K562 (cell line): ENCODE measurements around the gene GMEB1. TPM values are rescaled to one million over a fixed set of nuclear protein-coding genes. Genes with fewer than 3 reads are reported as not detected.

Source experiments
- ARID2 ChIP-seq: fragments of 450-650 bp; IDR thresholded peaks from 2 replicates; pipeline ENCODE4 v1.6.1; 2017; ENCODE audit warnings: antibody characterized with exemption, mild to moderate bottlenecking
- CBFA2T2 ChIP-seq: fragments of 450-650 bp; conservative IDR thresholded peaks from 2 replicates; pipeline ENCODE4 v1.6.1; 2017; ENCODE audit warnings: mild to moderate bottlenecking
- KLF13 ChIP-seq: fragments of 450-650 bp; IDR thresholded peaks from 2 replicates; pipeline ENCODE4 v1.6.1; 2016; ENCODE audit warnings: missing genetic modification characterization, low read depth, mild to moderate bottlenecking, missing compliant biosample characterization, moderate library complexity, borderline replicate concordance
- MAZ ChIP-seq, 2 experiments: fragments of 450-650 bp in 1 of 2; sonication (generic) in 1 of 2; formaldehyde crosslinking; IDR thresholded peaks in 1 of 2; conservative IDR thresholded peaks in 1 of 2; 2 replicates each; pipeline versions ENCODE4 v1.4.0 to v1.5.0; 2020; ENCODE audit warnings: mild to moderate bottlenecking in 1 of 2, missing genetic modification reagents in 1 of 2
- MYBL2 ChIP-seq, 2 experiments: fragments of 450-650 bp in 1 of 2; sonication (generic) in 1 of 2; formaldehyde crosslinking in 1 of 2; IDR thresholded peaks; 2 replicates each; pipeline versions ENCODE4 v1.6.1 to v1.8.1; 2017 to 2022; ENCODE audit warnings: borderline replicate concordance in 1 of 2, inconsistent platforms in 1 of 2, low read depth in 1 of 2, mild to moderate bottlenecking in 1 of 2, missing genetic modification reagents in 1 of 2, moderate library complexity in 1 of 2
- NCOR1 ChIP-seq: fragments of 450-650 bp; IDR thresholded peaks from 2 replicates; pipeline ENCODE4 v1.6.1; 2016; ENCODE audit warnings: mild to moderate bottlenecking, moderate library complexity
- STAG1 ChIP-seq: sonication (generic); formaldehyde crosslinking; IDR thresholded peaks from 2 replicates; pipeline ENCODE4 v1.5.0; 2020; ENCODE audit warnings: missing genetic modification reagents, borderline replicate concordance
- ZNF347 ChIP-seq: fragments of 450-650 bp; formaldehyde crosslinking; IDR thresholded peaks from 2 replicates; pipeline ENCODE4 v1.4.0; 2020; ENCODE audit warnings: low read depth, mild to moderate bottlenecking, moderate library complexity
- ZNF561 ChIP-seq: fragments of 450-650 bp; formaldehyde crosslinking; conservative IDR thresholded peaks from 2 replicates; pipeline ENCODE4 v1.4.0; 2020; ENCODE audit warnings: mild to moderate bottlenecking, moderate library complexity
- ZSCAN29 ChIP-seq: fragments of 450-650 bp; IDR thresholded peaks from 2 replicates; pipeline ENCODE4 v1.6.1; 2017
- polyA plus RNA-seq, 8 experiments: library from polyadenylated mRNA; depleted of rRNA in 4 of 8; stranded (reverse) in 5 of 8; unstranded in 3 of 8; fragments of >200 nt; fragmentation: Nextera tagmentation in 2 of 8; fragmentation: Illumina TruSeq in 1 of 8; extraction: Ambion mirVana in 2 of 8; extraction: Trizol in 1 of 8; gene quantifications; 2 replicates each; pipeline versions ENCODE4 v1.2.1 to v1.2.3, GENCODE V29; 2011 to 2014; ENCODE audit warnings: inconsistent platforms in 1 of 8, missing spikeins in 1 of 8
- total RNA-seq, 7 experiments: library from RNA; depleted of rRNA in 6 of 7; stranded (reverse); fragments of >200 nt in 6 of 7; fragmentation: Illumina TruSeq in 2 of 7; extraction: Trizol in 2 of 7; gene quantifications; 2 replicates each; pipeline versions ENCODE4 v1.2.1 to v1.2.3, GENCODE V29; 2011 to 2021; ENCODE audit warnings: low replicate concordance in 1 of 7
- TF ChIP-seq, protein P1 (sequence below): IDR thresholded peaks from 2 replicates; pipeline ENCODE4 v1.6.1; 2016; ENCODE audit warnings: missing genetic modification characterization, missing compliant biosample characterization
- TF ChIP-seq, protein P2 (sequence below): sonication (generic); formaldehyde crosslinking; IDR thresholded peaks from 2 replicates; pipeline ENCODE4 v1.9.0; 2022; ENCODE audit warnings: mild to moderate bottlenecking, missing genetic modification reagents
- TF ChIP-seq, protein P3 (sequence below): fragments of 450-650 bp; IDR thresholded peaks from 2 replicates; pipeline ENCODE4 v1.6.1; 2016; ENCODE audit warnings: borderline replicate concordance

Gene GMEB1
- total and polyA plus RNA-seq, 9 of the 15 experiments (the other 6 are each of a cell fraction or from before 2014, with no cell fraction given): 6.6 to 17.5 (median 8.5) TPM

DNA sequence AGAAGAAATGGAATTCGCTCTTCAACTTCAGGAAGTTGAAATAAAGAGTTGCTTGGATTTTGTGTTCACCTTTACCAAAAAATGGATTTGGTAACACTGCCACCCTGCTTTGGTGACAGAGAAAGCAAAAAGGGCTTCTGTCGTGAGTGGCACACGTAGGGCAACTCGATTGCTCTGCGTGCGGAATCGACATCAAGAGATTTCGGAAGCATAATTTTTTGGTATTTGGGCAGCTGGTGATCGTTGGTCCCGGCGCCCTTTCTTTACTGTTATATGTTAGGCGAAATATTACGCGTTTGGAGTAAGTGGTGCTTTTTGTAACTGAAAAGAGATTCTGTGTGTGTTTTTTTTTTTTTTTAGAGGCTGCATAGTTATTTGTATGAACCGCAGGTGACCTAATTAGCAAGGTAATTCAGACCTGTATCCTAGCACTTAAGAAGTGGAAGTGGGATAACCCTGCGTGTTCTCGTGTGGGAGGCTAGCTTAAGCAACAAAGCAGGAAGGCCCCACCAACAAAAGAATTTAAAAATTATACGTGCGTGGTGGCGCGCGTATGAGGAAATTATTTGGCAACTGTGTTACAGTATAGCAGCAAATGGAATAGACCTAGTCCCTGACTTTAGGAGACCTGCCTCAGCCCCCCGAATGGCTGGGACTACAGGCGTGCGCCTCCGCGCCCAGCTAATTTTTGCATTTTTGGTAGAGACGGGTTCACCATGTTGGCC, 19.9 kb upstream of the GMEB1 start, which contains the start of gene RNU11 (continued):
- peak; percentile 92 for TF ChIP-seq ARID2
- peak; percentile 89 for TF ChIP-seq ZNF561 (CRISPR knock-in tag)
- peak; percentile 95 to 99 for TF ChIP-seq MAZ (CRISPR knock-in tag; conservative IDR thresholded peaks at IDR 0.05 in 1 of 2, IDR thresholded peaks at IDR 0.05 in 1 of 2)
- TF ChIP-seq, protein P1, sequence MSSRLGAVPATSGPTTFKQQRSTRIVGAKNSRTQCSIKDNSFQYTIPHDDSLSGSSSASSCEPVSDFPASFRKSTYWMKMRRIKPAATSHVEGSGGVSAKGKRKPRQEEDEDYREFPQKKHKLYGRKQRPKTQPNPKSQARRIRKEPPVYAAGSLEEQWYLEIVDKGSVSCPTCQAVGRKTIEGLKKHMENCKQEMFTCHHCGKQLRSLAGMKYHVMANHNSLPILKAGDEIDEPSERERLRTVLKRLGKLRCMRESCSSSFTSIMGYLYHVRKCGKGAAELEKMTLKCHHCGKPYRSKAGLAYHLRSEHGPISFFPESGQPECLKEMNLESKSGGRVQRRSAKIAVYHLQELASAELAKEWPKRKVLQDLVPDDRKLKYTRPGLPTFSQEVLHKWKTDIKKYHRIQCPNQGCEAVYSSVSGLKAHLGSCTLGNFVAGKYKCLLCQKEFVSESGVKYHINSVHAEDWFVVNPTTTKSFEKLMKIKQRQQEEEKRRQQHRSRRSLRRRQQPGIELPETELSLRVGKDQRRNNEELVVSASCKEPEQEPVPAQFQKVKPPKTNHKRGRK (tag): no peak
- peak; percentile 97 for TF ChIP-seq KLF13
- peak; percentile 98 for TF ChIP-seq NCOR1
- peak; percentile 96 for TF ChIP-seq ZNF347 (CRISPR knock-in tag)
- TF ChIP-seq STAG1: no peak
- peak; percentile 58 for TF ChIP-seq CBFA2T2
- TF ChIP-seq, protein P2, sequence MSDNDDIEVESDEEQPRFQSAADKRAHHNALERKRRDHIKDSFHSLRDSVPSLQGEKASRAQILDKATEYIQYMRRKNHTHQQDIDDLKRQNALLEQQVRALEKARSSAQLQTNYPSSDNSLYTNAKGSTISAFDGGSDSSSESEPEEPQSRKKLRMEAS (CRISPR knock-in tag): no peak; the same call in 1 of the 2 replicates
- TF ChIP-seq, protein P3, sequence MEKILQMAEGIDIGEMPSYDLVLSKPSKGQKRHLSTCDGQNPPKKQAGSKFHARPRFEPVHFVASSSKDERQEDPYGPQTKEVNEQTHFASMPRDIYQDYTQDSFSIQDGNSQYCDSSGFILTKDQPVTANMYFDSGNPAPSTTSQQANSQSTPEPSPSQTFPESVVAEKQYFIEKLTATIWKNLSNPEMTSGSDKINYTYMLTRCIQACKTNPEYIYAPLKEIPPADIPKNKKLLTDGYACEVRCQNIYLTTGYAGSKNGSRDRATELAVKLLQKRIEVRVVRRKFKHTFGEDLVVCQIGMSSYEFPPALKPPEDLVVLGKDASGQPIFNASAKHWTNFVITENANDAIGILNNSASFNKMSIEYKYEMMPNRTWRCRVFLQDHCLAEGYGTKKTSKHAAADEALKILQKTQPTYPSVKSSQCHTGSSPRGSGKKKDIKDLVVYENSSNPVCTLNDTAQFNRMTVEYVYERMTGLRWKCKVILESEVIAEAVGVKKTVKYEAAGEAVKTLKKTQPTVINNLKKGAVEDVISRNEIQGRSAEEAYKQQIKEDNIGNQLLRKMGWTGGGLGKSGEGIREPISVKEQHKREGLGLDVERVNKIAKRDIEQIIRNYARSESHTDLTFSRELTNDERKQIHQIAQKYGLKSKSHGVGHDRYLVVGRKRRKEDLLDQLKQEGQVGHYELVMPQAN: peak; percentile 91
- no peak for TF ChIP-seq MYBL2 (IDR thresholded peaks at IDR 0.05; ENCODE audit: low read depth)
- no peak for TF ChIP-seq MYBL2 (CRISPR knock-in tag; IDR thresholded peaks at IDR 0.05; ENCODE audit: borderline replicate concordance)
- TF ChIP-seq ZSCAN29: peak; percentile 81
